ENCODE results near the gene CDK11B. TPM values are rescaled to one million over a fixed set of nuclear protein-coding genes. Genes with fewer than 3 reads are reported as not detected.

The CDK11B gene
- polyA plus RNA-seq, 1 donor (not counting 4 experiments of a cell fraction or from before 2014, with no cell fraction given) = 5.9 TPM

GRCh38 chr1:1594602-1595260 lies 64.1 kb downstream of the CDK11B start:
- Histone ChIP-seq H3K36me3 (ENCODE audit: control insufficient read depth in 2 of 2, extremely low read depth in 1 of 2, insufficient read depth in 2 of 2, low read length in 2 of 2) (no peaks in the 10 kb centered on the region), H3K27ac (ENCODE audit: control insufficient read depth, insufficient read depth, low read length) (no peak overlapping the region), H2AFZ (ENCODE audit: control insufficient read depth, low read length) (peak overlapping the region; percentile 71), H3K9me1 (ENCODE audit: control insufficient read depth, extremely low read depth, insufficient read depth, low read length) (no peaks in the 10 kb centered on the region), H3K4me1 (ENCODE audit: control insufficient read depth, extremely low read depth, insufficient read depth, low read length) (peaks cover 10% of the 10 kb centered on the region), H3K79me2 (ENCODE audit: control insufficient read depth, insufficient read depth, low read length) (no peaks in the 10 kb centered on the region), H3K4me2 (ENCODE audit: control insufficient read depth, extremely low read depth, insufficient read depth, low read depth, low read length) (peak overlapping the region; percentile 60), H3K9ac (ENCODE audit: control insufficient read depth, extremely low read depth, insufficient read depth, low read length) (no peak overlapping the region), H3K4me3 (ENCODE audit: control insufficient read depth in 2 of 3, extremely low read depth in 1 of 3, insufficient read depth in 2 of 3, low read depth in 1 of 3, low read length in 3 of 3) (peak overlapping the region in 1 of 3 experiments; percentile 4), H3K27me3 (ENCODE audit: control insufficient read depth, extremely low read depth, insufficient read depth, low read length) (peaks cover 14% of the 10 kb centered on the region), H4K20me1 (ENCODE audit: control insufficient read depth, extremely low read depth, insufficient read depth, low read length) (no peaks in the 10 kb centered on the region), H3K9me3 (ENCODE audit: control insufficient read depth, low read depth, low read length) (no peaks in the 10 kb centered on the region)
- DNase-seq (ENCODE audit: low read depth, low spot score) = no peak
- dilution Hi-C loops (cut with MboI; ENCODE audit: extremely low pct_ligation_motif_present, low sequenced_read_pairs) = no loop called here
- TF ChIP-seq CTCF (optimal IDR thresholded peaks at IDR 0.05 in 1 of 3, IDR thresholded peaks at IDR 0.05 in 1 of 3, conservative IDR thresholded peaks at IDR 0.05 in 1 of 3; ENCODE audit: extremely low read depth in 1 of 3, insufficient read depth in 2 of 3, low read length in 3 of 3) (no peak), EZH2 (IDR thresholded peaks at IDR 0.05; ENCODE audit: low read length) (no peak)
- FAIRE-seq = no peak

DNA sequence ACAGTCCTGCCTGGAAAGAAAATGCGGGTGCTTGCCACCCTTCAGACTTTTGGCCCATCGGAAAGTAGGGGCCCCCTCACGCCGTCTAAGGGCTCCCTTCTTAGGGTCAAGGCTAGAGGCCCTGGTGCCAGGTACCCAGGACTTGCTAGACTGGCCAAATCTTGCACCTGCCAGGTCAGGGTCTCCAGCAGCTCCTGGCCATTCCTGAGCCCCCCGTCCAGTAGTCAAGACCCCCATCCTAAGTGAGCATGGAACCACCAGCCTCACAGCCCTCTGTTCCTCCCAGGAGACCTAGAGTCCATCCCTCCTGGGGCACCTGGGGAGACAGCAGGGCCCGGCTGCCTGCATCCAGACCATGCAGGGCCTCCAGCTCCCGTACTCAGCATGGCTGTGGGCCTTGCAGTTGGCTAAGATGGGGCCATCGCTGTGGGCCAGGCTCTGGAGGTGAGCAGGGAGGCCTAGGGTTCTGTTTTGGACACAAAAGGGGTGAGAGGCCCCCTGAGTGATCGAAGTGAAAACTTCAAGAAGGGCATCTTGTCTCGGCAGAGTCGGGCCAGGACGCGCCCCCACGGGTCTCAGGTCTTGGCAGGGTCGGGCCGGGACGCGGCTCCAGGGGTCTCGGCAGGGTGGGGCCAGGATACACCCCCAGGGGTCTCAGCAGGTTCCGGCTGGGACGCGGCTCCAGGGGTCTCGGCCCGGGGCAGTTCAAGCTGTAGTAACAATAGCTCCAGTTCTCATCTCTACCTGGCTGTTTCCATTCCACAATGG lies 64.8 kb downstream of the CDK11B start:
- Histone ChIP-seq H3K9me3 (ENCODE audit: control insufficient read depth, low read depth, low read length) (no peaks in the 10 kb centered on the region), H3K4me3 (ENCODE audit: control insufficient read depth in 2 of 3, extremely low read depth in 1 of 3, insufficient read depth in 2 of 3, low read depth in 1 of 3, low read length in 3 of 3) (no peak overlapping the region), H3K4me1 (ENCODE audit: control insufficient read depth, extremely low read depth, insufficient read depth, low read length) (peaks cover 10% of the 10 kb centered on the region), H3K4me2 (ENCODE audit: control insufficient read depth, extremely low read depth, insufficient read depth, low read depth, low read length) (peak overlapping the region; percentile 60), H3K79me2 (ENCODE audit: control insufficient read depth, insufficient read depth, low read length) (no peaks in the 10 kb centered on the region), H4K20me1 (ENCODE audit: control insufficient read depth, extremely low read depth, insufficient read depth, low read length) (no peaks in the 10 kb centered on the region), H3K9ac (ENCODE audit: control insufficient read depth, extremely low read depth, insufficient read depth, low read length) (no peak overlapping the region), H3K9me1 (ENCODE audit: control insufficient read depth, extremely low read depth, insufficient read depth, low read length) (no peaks in the 10 kb centered on the region), H3K36me3 (ENCODE audit: control insufficient read depth in 2 of 2, extremely low read depth in 1 of 2, insufficient read depth in 2 of 2, low read length in 2 of 2) (no peaks in the 10 kb centered on the region), H3K27ac (ENCODE audit: control insufficient read depth, insufficient read depth, low read length) (no peak overlapping the region), H2AFZ (ENCODE audit: control insufficient read depth, low read length) (peak overlapping the region; percentile 71), H3K27me3 (ENCODE audit: control insufficient read depth, extremely low read depth, insufficient read depth, low read length) (peaks cover 14% of the 10 kb centered on the region)
- no peak for DNase-seq (ENCODE audit: low read depth, low spot score)
- FAIRE-seq = no peak
- dilution Hi-C loops (cut with MboI; ENCODE audit: extremely low pct_ligation_motif_present, low sequenced_read_pairs) = no loop called here
- TF ChIP-seq CTCF (optimal IDR thresholded peaks at IDR 0.05 in 1 of 3, IDR thresholded peaks at IDR 0.05 in 1 of 3, conservative IDR thresholded peaks at IDR 0.05 in 1 of 3; ENCODE audit: extremely low read depth in 1 of 3, insufficient read depth in 2 of 3, low read length in 3 of 3) (no peak), EZH2 (IDR thresholded peaks at IDR 0.05; ENCODE audit: low read length) (no peak)
